Smooth muscle cell (in vitro differentiated cells): Measurements from ENCODE around the gene CMSS1. TPM values are rescaled to one million over a fixed set of nuclear protein-coding genes. Genes with fewer than 3 reads are reported as not detected.

ENCODE experiments used
- DNase-seq: peaks from one replicate; lab custom pipeline; 2025; ENCODE audit not compliant: unreplicated experiment; lab: John Stamatoyannopoulos, UW
- H2AFZ ChIP-seq: fragments of 200-600 bp; sonication (generic); 2 replicates; pipeline ENCODE4 v1.6.0; 2016; ENCODE audit warnings: antibody characterized with exemption, low read depth, mild to moderate bottlenecking
- H3F3A ChIP-seq: fragments of 200-600 bp; sonication (generic); 2 replicates; pipeline ENCODE4 v1.6.0; 2017; ENCODE audit warnings: antibody characterized with exemption, low read depth
- H3K27ac ChIP-seq: fragments of 200-600 bp; sonication (generic); 2 replicates; pipeline ENCODE4 v1.5.1; 2016; ENCODE audit warnings: low read depth, mild to moderate bottlenecking
- H3K27me3 ChIP-seq: fragments of 200-600 bp; sonication (generic); 2 replicates; pipeline ENCODE4 v1.6.1; 2016; ENCODE audit warnings: low read depth, mild to moderate bottlenecking
- H3K36me3 ChIP-seq: fragments of 200-600 bp; sonication (generic); 2 replicates; pipeline ENCODE4 v1.5.1; 2016; ENCODE audit warnings: low read depth
- H3K4me1 ChIP-seq: fragments of 200-600 bp; sonication (generic); 2 replicates; pipeline ENCODE4 v1.5.1; 2016; ENCODE audit warnings: low read depth
- H3K4me2 ChIP-seq: fragments of 200-600 bp; sonication (generic); 2 replicates; pipeline ENCODE4 v1.6.0; 2016; ENCODE audit warnings: mild to moderate bottlenecking
- H3K4me3 ChIP-seq: fragments of 200-600 bp; sonication (generic); 2 replicates; pipeline ENCODE4 v1.5.1; 2016; ENCODE audit warnings: mild to moderate bottlenecking
- H3K79me2 ChIP-seq: fragments of 200-600 bp; sonication (generic); 2 replicates; pipeline ENCODE4 v1.6.0; 2016; ENCODE audit warnings: low read depth, mild to moderate bottlenecking
- H3K9ac ChIP-seq: fragments of 200-600 bp; sonication (generic); 2 replicates; pipeline ENCODE4 v1.6.0; 2016; ENCODE audit warnings: low read depth
- H3K9me3 ChIP-seq: fragments of 200-600 bp; sonication (generic); replicated peaks from 2 replicates; pipeline ENCODE4 v1.5.1; 2016; ENCODE audit warnings: low read depth
- H4K20me1 ChIP-seq: fragments of 200-600 bp; sonication (generic); 2 replicates; pipeline ENCODE4 v1.6.0; 2016; ENCODE audit warnings: low read depth
- CTCF ChIP-seq: fragments of 200-600 bp; sonication (generic); IDR thresholded peaks from 2 replicates; pipeline ENCODE4 v1.5.1; 2017; ENCODE audit warnings: borderline replicate concordance, mild to moderate bottlenecking, antibody characterized with exemption; ENCODE audit not compliant: insufficient read depth, poor library complexity, severe bottlenecking
- WGBS: methylation state at CpG from one replicate; pipeline ENCODE4 v1.1.7; 2016; ENCODE audit warnings: low lambda C conversion rate; 5-methylcytosine and 5-hydroxymethylcytosine counted together
- polyA plus RNA-seq: library from polyadenylated mRNA; unstranded; fragments of >200 nt; fragmentation: Nextera tagmentation; extraction: Ambion mirVana; gene quantifications from 2 replicates; pipeline ENCODE4 v1.2.1, GENCODE V29; 2016
- total RNA-seq: library from RNA; depleted of rRNA; stranded (reverse); fragments of >200 nt; gene quantifications from 2 replicates; pipeline ENCODE4 v1.2.3, GENCODE V29; 2014

Gene CMSS1
- total and polyA plus RNA-seq, 2 experiments from 2014 or later, result 19.2 to 24.1 TPM

GRCh38 chr3:100069472-100069871 is 251.8 kb downstream of the CMSS1 start:
- H3K27ac ChIP-seq, result peak overlapping the region; percentile 98

GRCh38 chr3:100072326-100073048 is 254.8 kb downstream of the CMSS1 start:
- Histone ChIP-seq H3F3A (peaks cover 35% of the 10 kb centered on the region), H3K9ac (no peak overlapping the region), H3K4me2 (peak overlapping the region; percentile 75), H3K27me3 (no peaks in the 10 kb centered on the region), H3K4me1 (peaks cover 46% of the 10 kb centered on the region), H3K4me3 (no peak overlapping the region), H4K20me1 (no peaks in the 10 kb centered on the region), H3K9me3 (no peaks in the 10 kb centered on the region), H3K27ac (peak overlapping the region; percentile 98), H3K36me3 (no peaks in the 10 kb centered on the region), H3K79me2 (no peaks in the 10 kb centered on the region), H2AFZ (no peak overlapping the region)
- WGBS, result 69% methylated on average over 3 of the region's 3 CpGs
- TF ChIP-seq CTCF, result no peak
- no peak for DNase-seq

More at GRCh38 chr3:100069472-100069871, 251.8 kb downstream of the CMSS1 start:
- Histone ChIP-seq H3K4me1 (peaks cover 31% of the 10 kb centered on the region), H3K36me3 (no peaks in the 10 kb centered on the region), H3K79me2 (no peaks in the 10 kb centered on the region), H3K9ac (no peak overlapping the region), H3K4me2 (no peak overlapping the region), H3K9me3 (no peaks in the 10 kb centered on the region), H3F3A (peaks cover 32% of the 10 kb centered on the region), H2AFZ (no peak overlapping the region), H3K4me3 (no peak overlapping the region), H3K27me3 (no peaks in the 10 kb centered on the region), H4K20me1 (no peaks in the 10 kb centered on the region)
- no peak for TF ChIP-seq CTCF
- DNase-seq, result no peak
- 52% methylated on average over 3 of the region's 3 CpGs for WGBS

- Histone ChIP-seq H2AFZ (peak overlapping the region; percentile 57), H3K4me2 (peak overlapping the region; percentile 75), H4K20me1 (no peaks in the 10 kb centered on the region), H3K4me1 (peaks cover 46% of the 10 kb centered on the region), H3K9ac (peak overlapping the region; percentile 88), H3K9me3 (no peaks in the 10 kb centered on the region), H3K27me3 (no peaks in the 10 kb centered on the region), H3F3A (peaks cover 35% of the 10 kb centered on the region), H3K36me3 (no peaks in the 10 kb centered on the region), H3K27ac (peak overlapping the region; percentile 98), H3K79me2 (no peaks in the 10 kb centered on the region), H3K4me3 (peak overlapping the region; percentile 38)
- no peak for DNase-seq
- 33% methylated on average over 1 of the region's 1 CpG for WGBS
- TF ChIP-seq CTCF, result no peak
These were observed 255.5 kb downstream of the CMSS1 start for GRCh38 chr3:100073049-100073713.
